Measurements from ENCODE around the gene DNAL4. TPM values are rescaled to one million over a fixed set of nuclear protein-coding genes. Genes with fewer than 3 reads are reported as not detected.
A peak's percentile ranks its signal among the peaks of the same experiment; 100 is the strongest.

Gene DNAL4
- 21.3 TPM for total RNA-seq
- long read RNA-seq, transcript DNAL4-201 (4 exons, 1,504 nt), result major isoform, 25 of 35 reads
- long read RNA-seq, partial matches to known transcripts, result 2 of 35 reads
- long read RNA-seq, other reads (novel, unspliced or antisense), result 8 of 35 reads

GRCh38 chr22:38793721-38794466 is at the start of gene DNAL4:
Gene DNAL4, minus strand, starts transcription at chr22:38794143. Its CDS starts 11,412 bp downstream, at chr22:38782731.
- DNase-seq, result peak; percentile 97
- intact Hi-C loops (cut with DNase I), result no loop called here
- no peak for TF ChIP-seq CTCF (IDR thresholded peaks at IDR 0.05)
- H3K4me1 ChIP-seq, result peaks cover 15% of the 10 kb centered on the region
- peak within 1 kb of the TSS; percentile 83 for H3K27ac ChIP-seq
- ATAC-seq, result peak; percentile 98
- no peaks in the 10 kb centered on the region for H3K27me3 ChIP-seq (ENCODE audit: low read depth)
- peak within 1 kb of the TSS; percentile 68 for H3K4me3 ChIP-seq
- H3K36me3 ChIP-seq, result peaks cover 14% of the 10 kb centered on the region
- no peaks in the 10 kb centered on the region for H3K9me3 ChIP-seq

GRCh38 chr22:38843201-38843656 is 49.3 kb upstream of the DNAL4 start:
- peak; percentile 59 for DNase-seq
- intact Hi-C loops (cut with DNase I), result no loop called here
- H3K27ac ChIP-seq, result peak overlapping the region; percentile 36

GRCh38 chr22:38842512-38843200 is 48.7 kb upstream of the DNAL4 start:
- H3K36me3 ChIP-seq, result no peaks in the 10 kb centered on the region
- TF ChIP-seq CTCF (IDR thresholded peaks at IDR 0.05), result no peak
- H3K27me3 ChIP-seq (ENCODE audit: low read depth), result peaks cover 35% of the 10 kb centered on the region
- DNase-seq (no peak), ATAC-seq (no peak)
- peak overlapping the region; percentile 55 for H3K4me3 ChIP-seq
- H3K9me3 ChIP-seq, result no peaks in the 10 kb centered on the region
- H3K27ac ChIP-seq, result peak overlapping the region; percentile 36
- peaks cover 12% of the 10 kb centered on the region for H3K4me1 ChIP-seq
- intact Hi-C loops (cut with DNase I), result no loop called here

More at GRCh38 chr22:38843201-38843656, 49.3 kb upstream of the DNAL4 start:
- Histone ChIP-seq H3K4me3 (peak overlapping the region; percentile 55), H3K4me1 (peaks cover 12% of the 10 kb centered on the region), H3K27me3 (ENCODE audit: low read depth) (peaks cover 35% of the 10 kb centered on the region), H3K9me3 (no peaks in the 10 kb centered on the region), H3K36me3 (no peaks in the 10 kb centered on the region)
- TF ChIP-seq CTCF (IDR thresholded peaks at IDR 0.05), result peak; percentile 40
- ATAC-seq, result peak; percentile 67 to 76

GRCh38 chr22:38841635-38842034 is 47.7 kb upstream of the DNAL4 start:
- intact Hi-C loops (cut with DNase I), result no loop called here
- no peak overlapping the region for H3K27ac ChIP-seq
- H3K27me3 ChIP-seq (ENCODE audit: low read depth), result peaks cover 35% of the 10 kb centered on the region
- peaks cover 12% of the 10 kb centered on the region for H3K4me1 ChIP-seq
- no peaks in the 10 kb centered on the region for H3K9me3 ChIP-seq
- DNase-seq (no peak), ATAC-seq (no peak)
- no peak overlapping the region for H3K4me3 ChIP-seq
- TF ChIP-seq CTCF (IDR thresholded peaks at IDR 0.05), result no peak
- H3K36me3 ChIP-seq, result no peaks in the 10 kb centered on the region

- ATAC-seq (no peak), DNase-seq (no peak)
- Histone ChIP-seq H3K27me3 (ENCODE audit: low read depth) (peaks cover 35% of the 10 kb centered on the region), H3K4me3 (no peak overlapping the region), H3K36me3 (no peaks in the 10 kb centered on the region), H3K9me3 (no peaks in the 10 kb centered on the region), H3K4me1 (peaks cover 12% of the 10 kb centered on the region), H3K27ac (no peak overlapping the region)
- intact Hi-C loops (cut with DNase I), result no loop called here
- no peak for TF ChIP-seq CTCF (IDR thresholded peaks at IDR 0.05)
Measured at GRCh38 chr22:38841211-38841610, 47.3 kb upstream of the DNAL4 start.
